GM13977 (cell line): Measurements from ENCODE around the gene C20orf204.

Experiments
- DNase-seq: peaks from one replicate; pipeline ENCODE4 v3.0.0; 2012; ENCODE audit warnings: low spot score
- CTCF ChIP-seq: IDR thresholded peaks from 2 replicates; pipeline ENCODE4 v1.5.1; 2012; ENCODE audit warnings: mild to moderate bottlenecking, control low read depth; ENCODE audit not compliant: insufficient read depth; ENCODE audit errors: extremely low read depth, missing control alignments
- in situ Hi-C: fragments of 300-500 bp; cut with MboI; formaldehyde crosslinking; loops from one replicate; pipeline ENCODE4 v1.12.0; 2022; ENCODE audit warnings: low sequenced_read_pairs, low pct_unique_long_range_greater_than_20kb, mixed read lengths, inconsistent platforms; ENCODE audit not compliant: unreplicated experiment

C20orf204 gene

DNA sequence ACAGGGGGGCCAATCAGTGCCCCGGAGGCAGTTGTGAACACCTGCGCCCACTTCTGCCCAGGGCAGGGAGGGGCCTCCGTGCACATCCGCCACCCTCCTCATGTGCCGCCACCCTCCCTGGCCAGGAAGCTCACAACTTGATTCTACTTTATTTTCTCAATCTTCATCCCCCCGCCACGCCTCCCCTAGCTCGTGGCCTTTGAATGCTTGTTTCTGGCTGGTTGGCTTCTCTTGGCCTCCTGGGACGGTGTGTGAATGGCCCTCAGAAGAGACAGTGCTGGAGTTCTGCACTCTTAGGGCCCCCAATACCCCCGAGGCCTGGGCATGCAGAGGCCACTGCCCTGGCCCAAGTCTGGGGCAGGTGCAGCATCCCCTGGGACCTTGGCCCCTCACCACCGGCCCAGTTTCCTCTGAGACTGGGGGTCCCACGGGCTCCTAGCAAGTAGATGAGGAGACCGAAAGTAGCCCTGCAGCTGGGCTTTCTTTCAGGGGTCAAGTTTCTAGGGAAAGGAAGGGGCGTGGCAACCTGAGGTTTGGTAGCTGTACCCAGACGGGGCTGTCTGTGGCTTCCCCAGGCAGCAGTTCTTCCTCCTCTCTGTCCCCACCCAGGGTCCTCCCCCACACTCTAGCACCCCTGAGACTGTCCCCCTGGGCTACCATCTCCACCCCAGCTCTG lies 42.0 kb downstream of the C20orf204 start:
- no peak for TF ChIP-seq CTCF
- in situ Hi-C loops = no loop called here
- DNase-seq = no peak

DNA sequence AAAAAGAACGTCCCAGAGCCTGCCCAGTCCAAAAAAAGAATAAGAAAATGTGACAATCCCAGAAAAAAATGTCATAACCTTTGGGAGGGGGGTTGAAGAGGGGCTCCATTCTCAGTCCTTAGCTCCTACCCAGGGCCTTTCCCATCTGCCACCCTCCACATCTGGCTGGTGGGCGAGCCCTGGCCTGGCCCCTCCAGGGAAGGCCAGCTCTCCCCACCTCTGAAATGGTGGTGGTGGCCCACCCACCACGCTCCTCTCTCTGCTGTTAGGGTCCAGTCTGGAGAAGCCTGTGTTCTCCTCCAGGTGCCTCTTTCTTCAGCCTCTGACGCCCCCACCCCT lies 42.9 kb downstream of the C20orf204 start:
- no peak for TF ChIP-seq CTCF
- in situ Hi-C loops = no loop called here
- no peak for DNase-seq

DNA sequence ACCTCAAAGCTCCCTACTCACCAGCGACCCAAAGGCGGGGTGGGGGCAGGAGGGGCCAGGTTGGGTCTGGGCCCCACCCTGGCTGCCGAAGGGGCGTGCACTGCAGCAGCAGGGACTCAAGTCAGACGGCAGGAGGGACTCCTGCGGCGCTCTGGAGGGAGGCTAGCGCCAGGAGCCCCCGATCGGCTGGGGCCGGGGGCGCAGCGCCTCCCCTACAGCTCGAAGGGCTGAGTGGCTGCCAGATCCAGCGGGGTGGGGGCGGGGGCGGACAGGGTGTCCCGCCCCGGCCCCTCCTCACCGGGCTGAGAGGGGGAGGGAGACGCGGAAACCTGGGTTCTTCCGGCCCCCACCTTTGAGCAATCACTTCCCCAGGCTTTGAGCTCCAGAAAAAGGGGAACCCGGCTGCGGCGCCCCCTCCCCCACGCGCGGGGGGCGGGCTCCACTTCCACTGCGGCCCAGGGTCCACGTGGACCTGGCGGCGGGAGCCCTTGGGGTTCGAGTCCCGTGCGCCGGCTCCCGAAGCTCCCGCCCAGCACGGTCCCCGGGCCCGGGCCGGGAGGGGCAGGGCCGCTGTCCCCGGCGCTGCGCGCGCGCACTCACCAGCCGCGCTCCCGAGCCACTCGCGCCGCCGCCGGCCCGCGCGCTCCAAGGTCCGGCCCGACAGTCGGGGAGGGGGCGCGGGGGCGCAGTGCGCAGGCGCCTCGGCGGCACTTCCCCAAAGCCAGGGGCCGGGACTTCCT lies 43.5 kb downstream of the C20orf204 start, which contains the start of gene RGS19:
RGS19 (minus strand) TSS at position 246 of the 740 bp plus-strand sequence. CDS start 2,632 bp downstream, outside the sequence.
- DNase-seq = peak; percentile 95
- no peak for TF ChIP-seq CTCF
- in situ Hi-C loops = no loop called here

DNA sequence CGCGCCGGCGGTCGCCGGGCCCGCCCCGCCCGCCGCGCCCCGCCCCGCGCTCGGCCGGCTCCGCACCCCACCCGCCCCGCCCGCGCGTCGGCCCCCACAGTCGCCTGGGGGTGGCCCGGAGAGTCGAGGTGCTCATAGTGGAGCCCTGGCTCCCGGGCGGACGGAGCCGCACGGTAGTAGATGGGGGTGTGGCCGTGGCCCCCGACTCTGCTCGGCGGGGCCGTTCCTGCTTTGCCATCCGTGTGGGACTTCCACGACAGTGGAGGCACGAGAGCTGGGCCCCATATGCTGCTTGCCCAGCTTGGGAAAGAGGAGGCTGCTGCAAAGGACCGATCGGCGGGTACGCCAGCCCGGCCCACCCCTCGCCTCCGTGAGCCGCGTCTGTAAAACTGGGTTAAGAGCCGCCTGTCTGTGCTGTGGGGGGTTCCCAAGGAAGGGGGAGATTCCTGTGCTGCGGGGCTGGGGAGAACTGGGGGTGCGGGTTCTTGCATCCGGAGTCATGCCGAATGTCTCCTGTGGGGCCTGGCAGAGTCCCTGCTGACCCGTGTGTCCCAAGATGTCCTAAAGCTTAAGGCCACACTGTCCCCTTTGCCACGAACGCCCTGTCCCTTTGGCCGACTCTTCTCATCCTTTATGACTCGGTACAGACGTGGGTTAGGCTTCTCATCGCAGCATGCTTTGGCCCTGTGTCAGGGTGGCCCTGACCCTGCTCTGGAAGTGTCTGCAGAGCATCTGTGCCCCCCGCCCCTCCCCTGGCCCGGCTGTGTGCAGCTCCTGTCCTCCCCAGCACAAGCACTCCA lies 44.2 kb downstream of the C20orf204 start, which contains the start of gene OPRL1:
OPRL1 (plus strand) TSS at position 70 of the 800 bp plus-strand sequence. CDS start 12,639 bp downstream, outside the sequence.
- no peak for TF ChIP-seq CTCF
- no peak for DNase-seq
- in situ Hi-C loops = no loop called here

- no peak for TF ChIP-seq CTCF
- in situ Hi-C loops = no loop called here
- DNase-seq = no peak
Observed at GRCh38 chr20:64080813-64081623, 45.0 kb downstream of the C20orf204 start.

DNA sequence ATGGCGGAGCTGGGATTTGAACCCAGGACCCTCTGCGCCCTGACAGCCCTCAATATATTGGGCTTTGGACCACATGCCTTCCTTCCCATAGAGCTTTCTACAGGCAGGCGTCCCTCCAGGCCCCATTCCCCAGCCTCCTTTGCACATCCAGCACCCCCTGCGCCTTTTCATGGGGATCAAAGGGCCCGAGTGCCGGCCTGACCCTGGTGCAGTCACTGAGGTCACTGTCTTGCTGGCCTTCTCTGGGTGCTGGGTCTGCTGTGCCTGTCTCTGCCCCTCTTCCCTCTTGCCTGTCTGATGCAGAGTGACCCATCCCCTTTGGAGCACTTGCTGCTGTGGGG lies 45.6 kb downstream of the C20orf204 start:
- in situ Hi-C loops = no loop called here
- DNase-seq = no peak
- TF ChIP-seq CTCF = no peak
